IMR-90 (cell line): Measurements from ENCODE around the gene CTIF. TPM values are rescaled to one million over a fixed set of nuclear protein-coding genes. Genes with fewer than 3 reads are reported as not detected.
A peak's percentile ranks its signal among the peaks of the same experiment; 100 is the strongest.

Experiments used
- ATAC-seq: fragments of 200-7000 bp; cut with Tn5 transposase; 2 replicates; pipeline ENCODE4 v1.9.1; 2020; ENCODE audit warnings: low read depth, mild to moderate bottlenecking, moderate library complexity
- BruUV-seq: library from RNA; stranded (reverse); fragments of 400-500 nt; replicated peaks from 2 replicates; lab custom pipeline; 2021; lab: Mats Ljungman, UMichigan
- CTCF ChIA-PET: fragments of 300-600 bp; formaldehyde crosslinking; extraction: SDS; loops from one replicate; lab custom pipeline; 2021; ENCODE audit warnings: antibody characterized with exemption; lab: Yijun Ruan, JAX
- POLR2A ChIA-PET: fragments of 300-600 bp; sonication (Branson Sonifier 250); formaldehyde crosslinking; loops from one replicate; lab custom pipeline; 2022; ENCODE audit warnings: antibody characterized with exemption; ENCODE audit not compliant: unreplicated experiment; lab: Charles Lee
- DNase-seq: peaks from one replicate; pipeline ENCODE4 v3.0.0; 2013
- H2AFZ ChIP-seq: replicated peaks from 2 replicates; pipeline ENCODE3; 2013; ENCODE audit warnings: low read length, mild to moderate bottlenecking; ENCODE audit not compliant: poor library complexity
- H2AK5ac ChIP-seq: 2 replicates; pipeline ENCODE4 v1.6.1; 2013; ENCODE audit warnings: low read depth, low read length, inconsistent platforms
- H2AK9ac ChIP-seq: replicated peaks from 2 replicates; pipeline ENCODE3; 2013; ENCODE audit warnings: mild to moderate bottlenecking, low read depth, low read length, moderate library complexity; ENCODE audit not compliant: poor library complexity
- H2BK120ac ChIP-seq: 2 replicates; pipeline ENCODE4 v1.6.1; 2013; ENCODE audit warnings: low read depth, low read length, inconsistent platforms
- H2BK15ac ChIP-seq: 3 replicates; pipeline ENCODE4 v1.6.1; 2013; ENCODE audit warnings: low read depth, low read length, inconsistent platforms
- H2BK20ac ChIP-seq: 2 replicates; pipeline ENCODE4 v1.6.1; 2013; ENCODE audit warnings: low read depth, mild to moderate bottlenecking, inconsistent platforms, low read length, moderate library complexity
- H2BK5ac ChIP-seq: 2 replicates; pipeline ENCODE4 v1.6.1; 2013; ENCODE audit warnings: mild to moderate bottlenecking, low read depth, low read length, inconsistent platforms; ENCODE audit not compliant: poor library complexity, severe bottlenecking
- H3K14ac ChIP-seq: replicated peaks from 2 replicates; pipeline ENCODE4 v1.6.1; 2013; ENCODE audit warnings: low read depth, low read length, inconsistent platforms
- H3K18ac ChIP-seq: 2 replicates; pipeline ENCODE4 v1.6.1; 2013; ENCODE audit warnings: low read depth, low read length, control low read depth
- H3K23ac ChIP-seq: 2 replicates; pipeline ENCODE4 v1.6.1; 2013; ENCODE audit warnings: low read depth, low read length, inconsistent platforms
- H3K27ac ChIP-seq: 2 replicates; pipeline ENCODE4 v1.5.1; 2013; ENCODE audit warnings: mild to moderate bottlenecking, control low read depth, low read length; ENCODE audit not compliant: insufficient read depth
- H3K27me3 ChIP-seq: 2 replicates; pipeline ENCODE4 v1.6.1; 2013; ENCODE audit warnings: low read length; ENCODE audit not compliant: control insufficient read depth, insufficient read depth
- H3K36me3 ChIP-seq: 2 replicates; pipeline ENCODE4 v1.6.1; 2013; ENCODE audit warnings: low read length, mixed read lengths; ENCODE audit not compliant: control insufficient read depth, insufficient read depth
- H3K4ac ChIP-seq: 2 replicates; pipeline ENCODE4 v1.6.1; 2013; ENCODE audit warnings: low read depth, low read length, inconsistent platforms
- H3K4me1 ChIP-seq: 2 replicates; pipeline ENCODE4 v1.6.1; 2013; ENCODE audit warnings: low read length, mixed read lengths; ENCODE audit not compliant: control insufficient read depth, insufficient read depth
- H3K4me2 ChIP-seq: 2 replicates; pipeline ENCODE4 v1.6.1; 2013; ENCODE audit warnings: low read depth, mild to moderate bottlenecking, control low read depth, low read length, moderate library complexity
- H3K4me3 ChIP-seq: 2 replicates; pipeline ENCODE4 v1.5.1; 2013; ENCODE audit warnings: low read depth, mild to moderate bottlenecking, control low read depth, low read length, moderate library complexity; ENCODE audit not compliant: insufficient read depth
- H3K56ac ChIP-seq: 2 replicates; pipeline ENCODE4 v1.6.1; 2013; ENCODE audit warnings: low read length, inconsistent platforms; ENCODE audit not compliant: insufficient read depth; ENCODE audit errors: extremely low read depth
- H3K79me1 ChIP-seq, 2 experiments: 2 replicates each; pipeline ENCODE4 v1.6.1; 2013; ENCODE audit warnings: low read length in 2 of 2, inconsistent platforms in 1 of 2, low read depth in 1 of 2
- H3K9ac ChIP-seq: 2 replicates; pipeline ENCODE4 v1.6.1; 2013; ENCODE audit warnings: low read depth, low read length, control low read depth
- H3K9me1 ChIP-seq: 2 replicates; pipeline ENCODE4 v1.6.1; 2013; ENCODE audit warnings: low read length, inconsistent platforms; ENCODE audit not compliant: insufficient read depth
- H3K9me3 ChIP-seq: 2 replicates; pipeline ENCODE4 v1.6.1; 2013; ENCODE audit warnings: low read length; ENCODE audit not compliant: control insufficient read depth, insufficient read depth
- H4K20me1 ChIP-seq: 2 replicates; pipeline ENCODE4 v1.6.1; 2013; ENCODE audit warnings: low read length, inconsistent platforms; ENCODE audit not compliant: insufficient read depth
- H4K5ac ChIP-seq: 2 replicates; pipeline ENCODE4 v1.6.1; 2013; ENCODE audit warnings: mild to moderate bottlenecking, low read depth, low read length, control low read depth
- H4K8ac ChIP-seq, 2 experiments: 2 replicates each; pipeline ENCODE4 v1.6.1; 2013; ENCODE audit warnings: low read depth in 2 of 2, low read length in 2 of 2, control low read depth in 1 of 2, inconsistent platforms in 1 of 2
- H4K91ac ChIP-seq: 2 replicates; pipeline ENCODE4 v1.6.1; 2013; ENCODE audit warnings: low read depth, low read length, inconsistent platforms; ENCODE audit not compliant: insufficient read depth
- BHLHE40 ChIP-seq: fragments of 150-350 bp; IDR thresholded peaks from 2 replicates; pipeline ENCODE4 v1.6.1; 2016; ENCODE audit warnings: mild to moderate bottlenecking, low read depth, low read length
- CEBPB ChIP-seq: IDR thresholded peaks from 2 replicates; pipeline ENCODE4 v1.6.1; 2012; ENCODE audit warnings: low read depth, low read length, improper control_type of control experiment
- CHD1 ChIP-seq: IDR thresholded peaks from 2 replicates; pipeline ENCODE4 v1.6.1; 2012; ENCODE audit warnings: low read depth, low read length, improper control_type of control experiment
- CTCF ChIP-seq: conservative IDR thresholded peaks from 2 replicates; pipeline ENCODE4 v1.5.1; 2012; ENCODE audit warnings: mild to moderate bottlenecking, low read depth, low read length, improper control_type of control experiment
- ELK1 ChIP-seq: fragments of 150-350 bp; IDR thresholded peaks from 2 replicates; pipeline ENCODE4 v1.6.1; 2016; ENCODE audit warnings: low read depth, mild to moderate bottlenecking, low read length, moderate library complexity, borderline replicate concordance
- FOS ChIP-seq: fragments of 150-350 bp; IDR thresholded peaks from 2 replicates; pipeline ENCODE4 v1.6.1; 2016; ENCODE audit warnings: low read depth, low read length
- MAFK ChIP-seq: IDR thresholded peaks from 2 replicates; pipeline ENCODE4 v1.6.1; 2012; ENCODE audit warnings: low read depth, low read length, improper control_type of control experiment
- MAZ ChIP-seq: IDR thresholded peaks from 2 replicates; pipeline ENCODE4 v1.6.1; 2012; ENCODE audit warnings: low read depth, mild to moderate bottlenecking, low read length, improper control_type of control experiment, moderate library complexity, borderline replicate concordance
- MXI1 ChIP-seq: IDR thresholded peaks from 2 replicates; pipeline ENCODE4 v1.6.1; 2012; ENCODE audit warnings: low read depth, mild to moderate bottlenecking, low read length, moderate library complexity, borderline replicate concordance
- NFE2L2 ChIP-seq: fragments of 150-350 bp; IDR thresholded peaks from 2 replicates; pipeline ENCODE4 v1.6.1; 2016; ENCODE audit warnings: low read depth, mild to moderate bottlenecking, low read length
- POLR2A ChIP-seq: IDR thresholded peaks from 2 replicates; pipeline ENCODE4 v1.6.1; 2012; ENCODE audit warnings: mild to moderate bottlenecking, low read depth, low read length
- RAD21 ChIP-seq: IDR thresholded peaks from 2 replicates; pipeline ENCODE4 v1.6.1; 2012; ENCODE audit warnings: low read length, improper control_type of control experiment
- RCOR1 ChIP-seq: IDR thresholded peaks from 2 replicates; pipeline ENCODE4 v1.6.1; 2012; ENCODE audit warnings: mild to moderate bottlenecking, low read length, improper control_type of control experiment; ENCODE audit not compliant: insufficient replicate concordance
- RFX5 ChIP-seq: IDR thresholded peaks from 2 replicates; pipeline ENCODE4 v1.8.0; 2012; ENCODE audit warnings: low read depth, mild to moderate bottlenecking, low read length, moderate library complexity
- SMC3 ChIP-seq: fragments of 150-350 bp; IDR thresholded peaks from 2 replicates; pipeline ENCODE4 v1.6.1; 2016; ENCODE audit warnings: low read depth, mild to moderate bottlenecking, antibody characterized with exemption, low read length, moderate library complexity
- USF2 ChIP-seq: fragments of 150-350 bp; IDR thresholded peaks from 2 replicates; pipeline ENCODE4 v1.6.1; 2017; ENCODE audit warnings: mild to moderate bottlenecking, antibody characterized with exemption, low read length, low read depth
- WGBS, 2 experiments: methylation state at CpG; one replicate each; pipeline versions ENCODE4 v1.1.5 to v1.1.7; 2013; ENCODE audit warnings: missing lambda C conversion rate in 2 of 2; ENCODE audit not compliant: insufficient read length in 1 of 2; ENCODE audit errors: extremely low coverage in 2 of 2; 5-methylcytosine and 5-hydroxymethylcytosine counted together
- dilution Hi-C: fragments of 300-500 bp; cut with HindIII; formaldehyde crosslinking; loops from one replicate; pipeline ENCODE4 v1.14.3; 2018; ENCODE audit warnings: low sequenced_read_pairs; ENCODE audit not compliant: unreplicated experiment
- in situ Hi-C: fragments of 300-500 bp; cut with MboI; formaldehyde crosslinking; loops from 3 replicates; pipeline ENCODE4 v1.14.3; 2019; ENCODE audit warnings: low sequenced_read_pairs, inconsistent platforms, mixed read lengths
- intact Hi-C: fragments of 100-400 bp; cut with micrococcal nuclease; formaldehyde crosslinking; loops from 2 replicates; pipeline ENCODE4 v1.10.0; 2022
- polyA plus RNA-seq, 3 experiments: library from polyadenylated mRNA; depleted of rRNA; stranded (reverse); fragments of >200 nt; gene quantifications; 2 replicates each; pipeline ENCODE4 v1.2.3, GENCODE V29; 2012; ENCODE audit warnings: low replicate concordance in 1 of 3
- total RNA-seq: library from RNA; depleted of rRNA; stranded (reverse); fragments of >200 nt; gene quantifications from 2 replicates; pipeline ENCODE4 v1.2.3, GENCODE V29; 2012

Gene CTIF
- total and polyA plus RNA-seq, 2 of the 4 experiments (the other 2 are of a cell fraction), result 25.1 to 57.0 TPM

GRCh38 chr18:48765053-48765452 is 226.2 kb downstream of the CTIF start:
- ATAC-seq (no peak), DNase-seq (no peak)
- no TSS peak for BruUV-seq
- intact Hi-C loops (no loop called here), in situ Hi-C loops (no loop called here), dilution Hi-C loops (no loop called here)
- Histone ChIP-seq H3K4me2 (no peak overlapping the region), H3K9me1 (peaks cover 43% of the 10 kb centered on the region), H3K27me3 (no peaks in the 10 kb centered on the region), H2BK120ac (peak overlapping the region; percentile 39), H3K36me3 (peaks cover 52% of the 10 kb centered on the region), H3K79me1 (peaks cover 33 to 79% of the 10 kb centered on the region in 2 experiments), H3K23ac (no peak overlapping the region), H3K14ac (0 out of 2 replicates have a peak overlapping the region, but pooled peaks have one; percentile 29), H4K91ac (no peak overlapping the region; the same call in 1 of the 2 replicates), H2BK15ac (no peak overlapping the region), H3K9ac (no peak overlapping the region), H3K18ac (no peak overlapping the region; the same call in 1 of the 2 replicates), H3K4ac (0 out of 2 replicates have a peak overlapping the region, but pooled peaks have one; percentile 58), H3K56ac (no peak overlapping the region), H3K4me1 (peaks cover 28% of the 10 kb centered on the region), H4K8ac (peak overlapping the region in 1 of 2 experiments; percentile 56; a peak in 1 of 4 replicates), H2AK5ac (peak overlapping the region; percentile 75; the same call in 1 of the 2 replicates), H2BK5ac (no peak overlapping the region), H3K9me3 (no peaks in the 10 kb centered on the region), H4K5ac (no peak overlapping the region), H2BK20ac (peak overlapping the region; percentile 59; the same call in 1 of the 2 replicates), H2AFZ (peak overlapping the region; percentile 18), H3K4me3 (no peak overlapping the region), H4K20me1 (peaks cover 38% of the 10 kb centered on the region), H2AK9ac (peak overlapping the region; percentile 80), H3K27ac (no peak overlapping the region)
- no CpG with 5 or more reads among the region's 6 CpGs for WGBS, 2 experiments
- ChIA-PET POLR2A (interaction anchor here (0.5 kb wide), 1 partner anchor 13 kb away, joined by 3 read pairs; no protein-coding TSS in a partner anchor), CTCF (no interaction called here)
- TF ChIP-seq RFX5, result no peak
- no peak for TF ChIP-seq FOS
- no peak for TF ChIP-seq CTCF
- TF ChIP-seq NFE2L2, result no peak
- no peak for TF ChIP-seq SMC3
- no peak for TF ChIP-seq MAZ
- no peak for TF ChIP-seq RCOR1
- no peak for TF ChIP-seq MXI1
- TF ChIP-seq CHD1, result no peak
- TF ChIP-seq USF2, result no peak
- no peak for TF ChIP-seq CEBPB
- TF ChIP-seq RAD21, result no peak
- no peak for TF ChIP-seq ELK1
- no peak for TF ChIP-seq MAFK
- TF ChIP-seq BHLHE40, result no peak
- TF ChIP-seq POLR2A, result no peak
